ENCODE results near the gene GFI1B.
A peak's percentile ranks its signal among the peaks of the same experiment; 100 is the strongest.
"Not testable (repeated sequence)": the region's sequence is repeated elsewhere in the genome, so short reads cannot be mapped to it uniquely, and the experiment has no call there.

The GFI1B gene

DNA sequence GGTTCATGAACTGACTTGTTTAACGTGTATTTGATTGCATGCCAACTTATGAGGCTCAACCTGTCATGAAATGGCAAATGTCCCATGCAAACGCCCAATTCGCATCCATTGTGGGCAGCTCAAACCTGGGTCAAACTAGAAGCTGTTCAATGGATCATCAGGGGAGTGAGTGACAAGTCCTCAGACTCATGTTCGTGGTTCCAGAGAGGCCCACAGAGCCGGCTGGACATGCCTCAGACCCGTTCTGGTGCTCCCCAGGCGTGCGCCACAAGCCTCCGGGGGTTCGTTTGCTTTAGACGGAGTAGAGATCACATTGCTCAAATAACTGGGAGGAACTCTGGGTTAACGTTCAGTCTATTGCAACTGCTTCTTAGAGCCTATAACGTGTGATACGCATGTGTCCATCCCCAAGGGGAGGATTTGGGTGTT lies 15.0 kb downstream of the GFI1B start:
- in situ Hi-C loops (cut with MboI; ENCODE audit: low sequenced_read_pairs, unreplicated experiment): no loop called here
- TF ChIP-seq, protein P1, sequence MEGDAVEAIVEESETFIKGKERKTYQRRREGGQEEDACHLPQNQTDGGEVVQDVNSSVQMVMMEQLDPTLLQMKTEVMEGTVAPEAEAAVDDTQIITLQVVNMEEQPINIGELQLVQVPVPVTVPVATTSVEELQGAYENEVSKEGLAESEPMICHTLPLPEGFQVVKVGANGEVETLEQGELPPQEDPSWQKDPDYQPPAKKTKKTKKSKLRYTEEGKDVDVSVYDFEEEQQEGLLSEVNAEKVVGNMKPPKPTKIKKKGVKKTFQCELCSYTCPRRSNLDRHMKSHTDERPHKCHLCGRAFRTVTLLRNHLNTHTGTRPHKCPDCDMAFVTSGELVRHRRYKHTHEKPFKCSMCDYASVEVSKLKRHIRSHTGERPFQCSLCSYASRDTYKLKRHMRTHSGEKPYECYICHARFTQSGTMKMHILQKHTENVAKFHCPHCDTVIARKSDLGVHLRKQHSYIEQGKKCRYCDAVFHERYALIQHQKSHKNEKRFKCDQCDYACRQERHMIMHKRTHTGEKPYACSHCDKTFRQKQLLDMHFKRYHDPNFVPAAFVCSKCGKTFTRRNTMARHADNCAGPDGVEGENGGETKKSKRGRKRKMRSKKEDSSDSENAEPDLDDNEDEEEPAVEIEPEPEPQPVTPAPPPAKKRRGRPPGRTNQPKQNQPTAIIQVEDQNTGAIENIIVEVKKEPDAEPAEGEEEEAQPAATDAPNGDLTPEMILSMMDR (IDR thresholded peaks at IDR 0.05; ENCODE audit: borderline replicate concordance, control extremely low read depth, extremely low read depth, insufficient read depth, missing control alignments): no peak
- DNase-seq (ENCODE audit: low spot score): no peak

DNA sequence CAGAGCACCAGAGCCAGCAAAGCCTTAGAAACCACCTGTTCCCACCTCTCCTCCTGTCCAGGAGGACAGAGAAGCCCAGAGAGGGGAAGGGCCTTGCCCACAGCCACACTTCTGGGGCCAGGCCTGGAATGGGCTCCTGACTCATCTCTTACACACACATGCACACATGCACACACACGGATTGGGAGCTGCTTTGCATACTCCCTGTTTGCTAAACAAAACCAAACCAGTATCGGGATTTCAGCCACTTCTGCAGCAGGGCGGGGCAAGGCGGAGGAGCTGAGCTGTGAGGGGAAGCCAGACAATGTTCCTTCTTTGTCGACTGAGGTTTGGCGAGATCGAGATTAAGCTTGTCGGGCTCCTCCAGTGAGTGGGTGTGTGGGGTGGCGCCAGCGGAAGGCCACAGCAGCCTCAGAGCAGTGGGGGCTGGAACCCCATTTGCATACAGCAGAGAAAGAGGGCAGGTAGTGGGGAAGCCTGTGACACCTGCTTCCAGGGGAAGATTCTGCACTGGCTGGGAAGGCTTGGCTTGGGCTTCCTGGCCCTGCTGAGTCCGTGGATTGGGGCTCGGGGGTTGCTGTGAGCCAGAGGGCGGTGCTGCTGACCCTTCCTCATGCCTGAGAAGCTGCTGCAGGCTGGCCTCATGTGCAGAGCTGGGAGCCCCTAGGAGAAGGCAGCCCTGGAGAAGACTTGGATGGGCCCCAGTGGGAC lies 16.1 kb downstream of the GFI1B start:
- in situ Hi-C loops (cut with MboI; ENCODE audit: low sequenced_read_pairs, unreplicated experiment): no loop called here
- TF ChIP-seq, protein P1 (IDR thresholded peaks at IDR 0.05; ENCODE audit: borderline replicate concordance, control extremely low read depth, extremely low read depth, insufficient read depth, missing control alignments): no peak
- peak; percentile 76 for DNase-seq (ENCODE audit: low spot score)

DNA sequence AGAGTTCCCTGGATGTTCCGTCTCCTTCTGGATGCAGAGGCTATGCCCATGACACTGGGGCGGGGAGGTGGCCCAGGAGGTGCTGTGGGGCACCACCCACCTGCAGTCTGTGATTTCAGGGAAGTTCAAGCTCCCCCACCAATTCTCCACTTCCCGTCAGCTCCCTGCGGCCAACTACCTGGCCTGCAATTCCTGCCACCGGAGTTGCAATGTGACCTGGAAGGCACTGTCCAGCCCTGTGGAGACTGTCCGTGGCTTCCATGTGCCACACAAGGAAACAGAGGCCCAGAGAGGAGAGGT lies 16.6 kb downstream of the GFI1B start:
- in situ Hi-C loops (cut with MboI; ENCODE audit: low sequenced_read_pairs, unreplicated experiment): no loop called here
- no peak for DNase-seq (ENCODE audit: low spot score)
- TF ChIP-seq, protein P1 (IDR thresholded peaks at IDR 0.05; ENCODE audit: borderline replicate concordance, control extremely low read depth, extremely low read depth, insufficient read depth, missing control alignments): no peak

DNA sequence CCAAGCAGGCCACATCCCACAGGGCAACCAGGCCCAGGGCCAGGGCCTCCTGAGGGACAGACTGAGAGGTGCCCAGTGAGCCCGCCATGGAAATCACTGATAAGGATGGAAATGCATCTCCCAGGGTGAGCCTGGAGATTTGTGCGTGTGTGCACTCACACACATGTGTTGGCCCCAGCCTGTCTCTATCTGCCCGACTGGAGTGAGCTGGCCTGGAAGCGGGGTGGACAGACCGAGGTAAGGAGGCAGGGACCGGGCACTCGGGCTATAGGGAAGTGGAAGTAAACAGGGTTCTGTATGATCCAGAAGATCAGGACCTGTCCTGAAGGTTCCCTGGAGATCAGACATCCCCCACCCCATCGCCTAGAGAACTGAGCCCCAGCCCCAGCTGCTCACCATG lies 17.4 kb downstream of the GFI1B start:
- in situ Hi-C loops (cut with MboI; ENCODE audit: low sequenced_read_pairs, unreplicated experiment): no loop called here
- TF ChIP-seq, protein P1 (IDR thresholded peaks at IDR 0.05; ENCODE audit: borderline replicate concordance, control extremely low read depth, extremely low read depth, insufficient read depth, missing control alignments): no peak
- no peak for DNase-seq (ENCODE audit: low spot score)

DNA sequence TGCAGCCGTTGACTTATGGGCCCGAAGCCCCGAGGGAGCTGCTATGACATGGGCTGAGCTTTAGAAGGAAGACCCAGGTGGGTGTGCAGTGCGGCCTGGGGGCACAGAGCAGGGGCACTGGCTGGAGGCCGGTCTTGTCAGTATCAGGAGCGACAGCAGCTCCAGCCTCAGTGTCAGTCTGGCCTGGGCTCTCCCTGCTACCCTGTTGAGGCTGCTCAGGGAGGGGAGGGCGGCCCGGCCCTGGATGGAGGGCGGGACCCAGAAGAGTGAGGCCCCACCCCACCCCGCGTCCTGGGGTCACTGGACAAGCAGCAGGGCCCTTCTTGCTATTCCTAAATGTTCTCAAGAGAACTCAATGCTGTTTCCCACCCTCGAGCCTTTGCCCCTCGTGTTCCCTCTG lies 18.0 kb downstream of the GFI1B start:
- TF ChIP-seq, protein P1 (IDR thresholded peaks at IDR 0.05; ENCODE audit: borderline replicate concordance, control extremely low read depth, extremely low read depth, insufficient read depth, missing control alignments): no peak
- in situ Hi-C loops (cut with MboI; ENCODE audit: low sequenced_read_pairs, unreplicated experiment): no loop called here
- no peak for DNase-seq (ENCODE audit: low spot score)

DNA sequence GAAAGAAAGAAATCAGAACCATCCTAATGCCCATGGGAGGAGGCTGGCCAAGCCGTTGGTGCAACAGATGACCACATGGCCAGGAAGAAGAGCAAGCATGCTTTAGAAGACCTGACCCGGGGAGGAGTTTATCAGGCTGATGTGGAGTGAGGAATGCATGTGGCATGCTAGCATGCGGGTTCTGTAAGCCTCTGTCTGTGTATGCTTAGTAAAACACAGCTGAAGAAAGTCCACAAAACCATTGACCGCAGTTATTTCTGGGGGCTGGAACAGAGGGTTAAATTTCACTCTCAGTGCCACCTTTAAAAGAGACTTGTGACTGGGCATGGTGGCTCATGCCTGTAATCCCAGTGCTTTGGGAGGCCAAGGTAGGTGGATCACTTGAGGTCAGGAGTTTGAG lies 19.1 kb downstream of the GFI1B start:
- no peak for DNase-seq (ENCODE audit: low spot score)
- TF ChIP-seq, protein P1 (IDR thresholded peaks at IDR 0.05; ENCODE audit: borderline replicate concordance, control extremely low read depth, extremely low read depth, insufficient read depth, missing control alignments): no peak
- in situ Hi-C loops (cut with MboI; ENCODE audit: low sequenced_read_pairs, unreplicated experiment): no loop called here

DNA sequence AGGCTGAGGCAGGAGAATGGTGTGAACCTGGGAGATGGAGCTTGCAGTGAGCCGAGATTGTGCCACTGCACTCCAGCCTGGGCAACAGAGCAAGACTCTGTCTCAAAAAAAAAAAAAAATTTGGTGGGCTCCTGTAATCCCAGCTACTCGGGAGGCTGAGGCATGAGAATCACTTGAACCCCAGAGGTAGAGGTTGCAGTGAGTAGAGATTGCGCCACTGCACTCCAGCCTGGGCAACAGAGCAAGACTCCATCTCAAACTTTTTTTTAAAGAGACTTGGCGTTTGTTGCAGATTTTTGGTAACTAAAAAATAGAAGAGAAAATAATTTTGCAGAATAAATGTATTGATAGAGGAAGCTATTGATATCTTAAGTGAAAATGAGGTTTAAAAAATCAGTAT lies 19.7 kb downstream of the GFI1B start:
- in situ Hi-C loops (cut with MboI; ENCODE audit: low sequenced_read_pairs, unreplicated experiment): not testable (repeated sequence)

More for the DNA sequence above, 19.7 kb downstream of the GFI1B start:
- not testable (repeated sequence) for DNase-seq (ENCODE audit: low spot score)
